OCI-LY7 (cell line): Measurements from ENCODE around the gene TMEM179. TPM values are rescaled to one million over a fixed set of nuclear protein-coding genes. Genes with fewer than 3 reads are reported as not detected.

Source experiments
- BruUV-seq: library from RNA; stranded (reverse); fragments of 400-500 nt; replicated peaks from 2 replicates; lab custom pipeline; 2021; lab: Mats Ljungman, UMichigan
- CTCF ChIA-PET: fragments of 300-600 bp; sonication (Branson Sonifier 250); formaldehyde crosslinking; loops from one replicate; lab custom pipeline; 2022; ENCODE audit warnings: antibody characterized with exemption; ENCODE audit not compliant: unreplicated experiment; lab: Charles Lee
- POLR2A ChIA-PET: fragments of 300-600 bp; sonication (Branson Sonifier 250); formaldehyde crosslinking; loops from one replicate; lab custom pipeline; 2022; ENCODE audit warnings: antibody characterized with exemption; lab: Charles Lee
- DNase-seq: peaks from one replicate; pipeline ENCODE4 v3.0.0-alpha.2; 2015; ENCODE audit warnings: low spot score
- H2AFZ ChIP-seq: fragments of 200-600 bp; sonication (generic), shearing (Covaris generic); 2 replicates; pipeline ENCODE4 v1.6.1; 2014; ENCODE audit warnings: mild to moderate bottlenecking, antibody characterized with exemption, low read length, moderate library complexity
- H3K27ac ChIP-seq: fragments of 200-600 bp; sonication (generic); 2 replicates; pipeline ENCODE4 v1.5.1; 2014; ENCODE audit warnings: mixed run types, low read depth, mild to moderate bottlenecking, moderate library complexity, low read length, inconsistent platforms; ENCODE audit not compliant: poor library complexity, severe bottlenecking
- H3K36me3 ChIP-seq: fragments of 200-600 bp; sonication (generic); 2 replicates; pipeline ENCODE4 v1.6.1; 2014; ENCODE audit warnings: mild to moderate bottlenecking, antibody characterized with exemption, low read length, moderate library complexity, mixed read lengths; ENCODE audit not compliant: insufficient read depth
- H3K4me1 ChIP-seq: fragments of 200-600 bp; sonication (generic); 2 replicates; pipeline ENCODE4 v1.5.1; 2014; ENCODE audit warnings: mild to moderate bottlenecking, low read length; ENCODE audit not compliant: insufficient read depth, poor library complexity, severe bottlenecking
- H3K4me2 ChIP-seq: fragments of 200-600 bp; sonication (generic); 2 replicates; pipeline ENCODE4 v1.6.1; 2014; ENCODE audit warnings: mild to moderate bottlenecking, low read length
- H3K4me3 ChIP-seq: fragments of 200-600 bp; sonication (generic); 2 replicates; pipeline ENCODE4 v1.5.1; 2014; ENCODE audit warnings: mild to moderate bottlenecking, low read depth, low read length; ENCODE audit not compliant: poor library complexity, severe bottlenecking
- H3K79me2 ChIP-seq: fragments of 200-600 bp; sonication (generic); 2 replicates; pipeline ENCODE4 v1.6.1; 2016; ENCODE audit warnings: low read depth, mild to moderate bottlenecking, low read length, moderate library complexity, mixed read lengths; ENCODE audit not compliant: insufficient read depth
- H3K9me2 ChIP-seq: fragments of 200-600 bp; sonication (generic); 2 replicates; pipeline ENCODE4 v1.6.1; 2016; ENCODE audit warnings: mild to moderate bottlenecking, low read length, mixed read lengths; ENCODE audit not compliant: insufficient read depth
- H3K9me3 ChIP-seq: fragments of 200-600 bp; sonication (generic); 2 replicates; pipeline ENCODE4 v1.6.1; 2014; ENCODE audit warnings: mild to moderate bottlenecking, mixed run types, low read length, mixed read lengths
- H4K20me1 ChIP-seq: fragments of 200-600 bp; sonication (generic); 2 replicates; pipeline ENCODE4 v1.6.1; 2014; ENCODE audit warnings: mild to moderate bottlenecking, antibody characterized with exemption, low read length, moderate library complexity, mixed read lengths; ENCODE audit not compliant: insufficient read depth
- EZH2phosphoT487 ChIP-seq: fragments of 200-600 bp; sonication (generic); IDR thresholded peaks from 2 replicates; pipeline ENCODE4 v1.6.1; 2018; ENCODE audit warnings: low read depth, borderline replicate concordance, mild to moderate bottlenecking, mixed run types, antibody characterized with exemption, low read length, moderate library complexity, mixed read lengths
- intact Hi-C: fragments of 100-400 bp; cut with micrococcal nuclease; formaldehyde crosslinking; loops from one replicate; pipeline ENCODE4 v1.10.0; 2022; ENCODE audit not compliant: unreplicated experiment
- total RNA-seq, 2 experiments: library from RNA; depleted of rRNA in 1 of 2; stranded (reverse); fragments of >200 nt in 1 of 2; shearing (Covaris generic) in 1 of 2; gene quantifications; 2 replicates each; pipeline ENCODE4 v1.2.3, GENCODE V29; 2014 to 2022
- TF ChIP-seq, protein P1 (sequence below): fragments of 200-600 bp; sonication (generic); conservative IDR thresholded peaks from 2 replicates; pipeline ENCODE4 v1.5.1; 2014; ENCODE audit warnings: mild to moderate bottlenecking, antibody characterized with exemption, low read length, moderate library complexity, mixed read lengths

TMEM179 gene
- total RNA-seq, 2 experiments from 2014 or later = not detected

DNA sequence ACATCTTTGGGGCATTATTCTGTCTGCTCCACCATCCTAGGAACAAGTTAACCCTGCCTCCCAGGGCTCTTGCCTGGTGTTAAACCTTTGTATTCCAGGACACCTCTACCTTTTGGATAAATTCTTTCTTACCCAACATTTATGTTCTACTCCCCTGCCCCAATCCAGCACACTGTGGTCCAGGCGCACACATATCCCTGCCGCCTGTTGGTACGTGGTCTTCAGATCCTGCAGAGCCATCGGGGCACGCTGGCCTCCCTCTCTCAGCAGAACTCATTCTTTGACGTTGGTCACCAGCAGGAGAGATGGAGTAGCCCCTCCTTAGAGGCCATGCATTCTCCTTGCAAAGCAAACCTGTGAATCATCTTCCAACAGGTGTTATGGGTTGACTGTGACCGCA is 5.1 kb upstream of the TMEM179 start:
- no peak for DNase-seq
- ChIA-PET POLR2A (no interaction called here), CTCF (no interaction called here)
- no peak overlapping the region for H3K4me2 ChIP-seq
- H3K36me3 ChIP-seq = no peaks in the 10 kb centered on the region
- intact Hi-C loops = no loop called here
- no peaks in the 10 kb centered on the region for H3K9me2 ChIP-seq
- no peak overlapping the region for H2AFZ ChIP-seq
- H3K27ac ChIP-seq = no peak overlapping the region
- H4K20me1 ChIP-seq = no peaks in the 10 kb centered on the region
- TF ChIP-seq EZH2phosphoT487 = no peak
- TF ChIP-seq, protein P1, sequence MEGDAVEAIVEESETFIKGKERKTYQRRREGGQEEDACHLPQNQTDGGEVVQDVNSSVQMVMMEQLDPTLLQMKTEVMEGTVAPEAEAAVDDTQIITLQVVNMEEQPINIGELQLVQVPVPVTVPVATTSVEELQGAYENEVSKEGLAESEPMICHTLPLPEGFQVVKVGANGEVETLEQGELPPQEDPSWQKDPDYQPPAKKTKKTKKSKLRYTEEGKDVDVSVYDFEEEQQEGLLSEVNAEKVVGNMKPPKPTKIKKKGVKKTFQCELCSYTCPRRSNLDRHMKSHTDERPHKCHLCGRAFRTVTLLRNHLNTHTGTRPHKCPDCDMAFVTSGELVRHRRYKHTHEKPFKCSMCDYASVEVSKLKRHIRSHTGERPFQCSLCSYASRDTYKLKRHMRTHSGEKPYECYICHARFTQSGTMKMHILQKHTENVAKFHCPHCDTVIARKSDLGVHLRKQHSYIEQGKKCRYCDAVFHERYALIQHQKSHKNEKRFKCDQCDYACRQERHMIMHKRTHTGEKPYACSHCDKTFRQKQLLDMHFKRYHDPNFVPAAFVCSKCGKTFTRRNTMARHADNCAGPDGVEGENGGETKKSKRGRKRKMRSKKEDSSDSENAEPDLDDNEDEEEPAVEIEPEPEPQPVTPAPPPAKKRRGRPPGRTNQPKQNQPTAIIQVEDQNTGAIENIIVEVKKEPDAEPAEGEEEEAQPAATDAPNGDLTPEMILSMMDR = no peak
- no peaks in the 10 kb centered on the region for H3K9me3 ChIP-seq
- no TSS peak for BruUV-seq
- H3K79me2 ChIP-seq = no peaks in the 10 kb centered on the region
- no peaks in the 10 kb centered on the region for H3K4me1 ChIP-seq
- no peak overlapping the region for H3K4me3 ChIP-seq

DNA sequence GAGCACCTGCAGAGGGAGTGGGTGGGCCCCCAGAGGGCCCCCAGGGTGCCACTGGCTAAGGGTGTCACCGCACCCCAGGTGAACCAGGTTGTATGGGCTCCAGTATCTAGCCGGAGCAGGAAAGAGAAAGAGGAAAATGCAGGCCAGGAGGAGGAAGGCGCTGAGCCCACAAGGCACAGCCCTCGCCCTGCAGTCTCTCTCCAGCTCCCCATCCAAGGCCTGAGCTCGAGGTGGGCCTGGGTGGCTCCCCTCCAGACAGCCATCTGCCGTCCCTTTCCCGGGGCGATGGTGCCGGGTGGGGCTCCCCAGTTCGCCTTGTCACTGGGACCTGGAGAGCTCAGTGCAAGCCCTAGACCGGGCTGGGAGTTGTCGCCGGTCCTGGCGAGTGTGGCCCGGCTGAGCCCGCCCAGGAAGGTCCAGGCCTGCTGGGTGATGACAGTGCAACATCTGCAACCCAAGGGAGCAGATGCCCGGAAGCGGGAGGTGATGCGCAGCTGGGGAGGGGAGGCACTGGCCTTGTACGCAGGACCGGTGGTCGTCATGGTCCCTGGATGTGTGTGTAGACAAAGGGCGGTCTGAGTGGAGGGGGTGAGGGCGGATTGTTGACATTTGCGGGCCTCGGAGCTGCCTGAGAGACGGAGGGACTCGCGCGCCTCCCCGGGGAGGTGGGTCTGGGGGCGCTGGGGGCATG is 716 bp downstream of the TMEM179 start:
- CTCF ChIA-PET = no interaction called here
- Histone ChIP-seq H3K9me2 (no peaks in the 10 kb centered on the region), H4K20me1 (no peaks in the 10 kb centered on the region), H3K79me2 (no peaks in the 10 kb centered on the region), H2AFZ (no peak overlapping the region), H3K4me1 (no peaks in the 10 kb centered on the region), H3K9me3 (no peaks in the 10 kb centered on the region), H3K4me2 (no peak overlapping the region), H3K27ac (no peak overlapping the region), H3K4me3 (no peak overlapping the region), H3K36me3 (no peaks in the 10 kb centered on the region)
- POLR2A ChIA-PET = no interaction called here
- TF ChIP-seq, protein P1 = no peak
- no peak for TF ChIP-seq EZH2phosphoT487
- no TSS peak for BruUV-seq
- intact Hi-C loops = no loop called here
- no peak for DNase-seq

DNA sequence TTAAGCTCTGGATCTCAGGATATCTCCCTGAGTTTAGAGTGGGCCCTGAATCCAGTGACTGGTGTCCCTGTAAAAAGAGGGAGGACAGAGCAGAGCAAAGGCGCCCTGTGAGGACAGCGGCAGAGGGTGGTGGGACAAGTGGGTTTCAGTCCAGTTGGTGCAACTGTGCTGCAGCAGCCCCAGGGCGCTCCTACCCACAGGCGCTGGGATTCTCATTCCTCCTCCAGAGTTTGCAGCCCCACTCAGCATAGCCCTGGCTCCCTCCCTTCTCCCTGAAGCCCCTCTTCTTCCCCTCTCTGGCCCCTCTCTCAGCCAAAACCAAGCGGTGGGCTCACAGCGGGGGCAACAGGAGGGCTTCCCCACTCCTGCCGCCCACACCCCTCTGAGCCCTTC is 1.6 kb downstream of the TMEM179 start:
- H3K36me3 ChIP-seq = no peaks in the 10 kb centered on the region
- POLR2A ChIA-PET = no interaction called here
- H3K4me2 ChIP-seq = no peak overlapping the region
- TF ChIP-seq EZH2phosphoT487 = no peak
- TF ChIP-seq, protein P1 = no peak
- H3K27ac ChIP-seq = no peak overlapping the region
- no TSS peak for BruUV-seq
- CTCF ChIA-PET = no interaction called here
- H3K4me1 ChIP-seq = no peaks in the 10 kb centered on the region
- no peak for DNase-seq
- no peak overlapping the region for H2AFZ ChIP-seq
- H3K9me2 ChIP-seq = no peaks in the 10 kb centered on the region
- H3K79me2 ChIP-seq = no peaks in the 10 kb centered on the region
- H3K4me3 ChIP-seq = no peak overlapping the region
- H3K9me3 ChIP-seq = no peaks in the 10 kb centered on the region
- H4K20me1 ChIP-seq = no peaks in the 10 kb centered on the region
- intact Hi-C loops = no loop called here
